DMS79 (cell line): ENCODE measurements around the gene SLCO3A1.
A peak's percentile ranks its signal among the peaks of the same experiment; 100 is the strongest.

Experiments
- DNase-seq: peaks from one replicate; lab custom pipeline; 2025; lab: John Stamatoyannopoulos, UW

SLCO3A1 gene

DNA sequence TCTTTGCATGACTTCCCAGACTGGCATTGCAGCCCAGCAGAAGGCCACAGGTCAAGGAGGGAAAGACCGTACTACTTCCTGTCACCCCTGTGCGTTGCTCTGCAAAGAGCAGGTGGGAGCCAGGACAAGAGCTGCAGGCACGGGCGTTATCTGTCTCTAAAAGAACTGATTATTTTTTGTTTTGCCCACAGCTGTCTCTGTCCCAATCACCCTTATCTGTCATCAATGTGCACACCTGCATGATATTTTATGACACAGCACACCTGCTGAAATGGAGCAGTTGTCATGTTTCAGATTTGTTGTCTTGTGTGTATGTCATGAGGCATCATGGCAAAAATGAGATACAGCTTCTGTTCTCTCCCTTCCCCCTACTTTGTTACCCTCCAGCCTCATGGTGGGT lies 58.8 kb downstream of the SLCO3A1 start:
- no peak for DNase-seq

DNA sequence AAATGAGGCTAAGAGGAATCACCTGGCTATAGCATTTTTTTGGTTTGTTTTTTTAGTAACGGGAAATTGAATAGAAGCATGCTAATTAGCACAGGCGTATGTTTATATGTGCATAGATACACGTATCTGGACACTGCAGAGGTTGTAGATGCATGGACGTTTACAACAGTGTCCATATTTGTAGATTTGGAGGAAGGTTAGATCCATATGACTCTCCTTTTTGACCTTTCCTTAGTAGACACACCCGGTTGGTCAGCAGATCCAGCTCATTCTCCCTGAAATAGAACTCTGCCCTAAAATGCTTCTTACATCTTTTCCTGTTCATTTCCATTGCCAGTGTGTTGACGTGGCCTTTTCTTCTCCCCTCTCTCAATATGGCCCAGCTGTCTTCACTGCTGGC lies 60.1 kb downstream of the SLCO3A1 start:
- DNase-seq = no peak

DNA sequence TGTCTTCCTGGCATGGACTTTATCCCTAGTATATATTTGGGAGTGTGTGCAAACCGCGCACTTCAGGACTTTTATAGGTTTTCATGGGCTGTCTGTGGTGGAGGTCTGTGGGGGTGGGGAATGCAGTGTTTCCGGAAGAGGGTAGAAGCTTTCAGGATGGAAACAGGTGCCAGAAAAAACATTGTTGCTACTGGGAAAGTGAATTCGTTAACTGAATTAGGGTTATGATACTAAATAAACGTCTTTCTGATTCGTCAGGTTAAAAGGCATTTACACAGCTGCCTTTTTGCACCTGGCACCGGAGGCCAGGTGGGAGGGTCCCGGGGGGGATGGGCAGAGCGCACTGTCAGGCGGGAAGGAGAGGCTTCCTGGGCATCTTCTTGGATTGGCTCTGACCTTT lies 62.1 kb downstream of the SLCO3A1 start:
- DNase-seq = no peak

DNA sequence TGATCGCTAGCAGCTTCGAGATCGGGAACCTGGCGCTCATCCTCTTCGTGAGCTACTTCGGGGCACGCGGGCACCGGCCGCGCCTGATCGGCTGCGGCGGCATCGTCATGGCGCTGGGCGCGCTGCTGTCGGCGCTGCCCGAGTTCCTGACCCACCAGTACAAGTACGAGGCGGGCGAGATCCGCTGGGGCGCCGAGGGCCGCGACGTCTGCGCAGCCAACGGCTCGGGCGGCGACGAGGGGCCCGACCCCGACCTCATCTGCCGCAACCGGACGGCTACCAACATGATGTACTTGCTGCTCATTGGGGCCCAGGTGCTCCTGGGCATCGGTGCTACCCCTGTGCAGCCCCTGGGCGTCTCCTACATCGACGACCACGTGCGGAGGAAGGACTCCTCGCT lies 62.5 kb downstream of the SLCO3A1 start:
- DNase-seq = no peak

DNA sequence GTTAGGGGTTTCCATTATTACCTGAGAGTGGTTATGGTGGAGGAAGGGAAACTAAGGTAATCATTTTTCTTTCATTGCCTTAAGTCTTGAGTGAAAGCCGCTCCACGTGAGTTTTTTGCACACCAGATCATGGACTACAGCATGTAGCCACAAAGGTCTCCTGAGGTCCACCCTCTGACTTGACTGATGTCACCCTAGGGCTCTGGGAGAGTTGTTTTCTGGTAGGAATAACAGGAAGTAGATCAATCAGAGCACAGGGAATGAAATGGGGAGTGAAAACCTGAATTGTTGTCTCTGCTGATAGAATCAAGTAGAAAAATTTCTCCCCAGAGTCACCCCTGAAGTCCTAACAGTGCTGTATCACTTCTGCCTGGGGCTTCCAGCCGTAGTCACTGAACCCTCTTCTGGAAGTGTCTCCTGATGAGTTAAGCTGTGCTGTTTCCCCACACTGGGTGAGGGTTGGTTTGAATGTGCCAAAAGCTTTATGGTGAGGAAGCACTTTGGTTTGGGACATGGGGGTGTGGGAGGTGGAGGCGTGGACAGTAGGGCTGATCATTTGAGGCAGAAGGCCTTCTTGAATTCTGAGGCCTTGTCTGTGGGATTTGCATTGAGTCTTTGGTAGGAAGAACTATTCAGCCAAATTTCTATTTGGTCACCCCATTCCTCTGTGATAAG lies 64.3 kb downstream of the SLCO3A1 start:
- no peak for DNase-seq

DNA sequence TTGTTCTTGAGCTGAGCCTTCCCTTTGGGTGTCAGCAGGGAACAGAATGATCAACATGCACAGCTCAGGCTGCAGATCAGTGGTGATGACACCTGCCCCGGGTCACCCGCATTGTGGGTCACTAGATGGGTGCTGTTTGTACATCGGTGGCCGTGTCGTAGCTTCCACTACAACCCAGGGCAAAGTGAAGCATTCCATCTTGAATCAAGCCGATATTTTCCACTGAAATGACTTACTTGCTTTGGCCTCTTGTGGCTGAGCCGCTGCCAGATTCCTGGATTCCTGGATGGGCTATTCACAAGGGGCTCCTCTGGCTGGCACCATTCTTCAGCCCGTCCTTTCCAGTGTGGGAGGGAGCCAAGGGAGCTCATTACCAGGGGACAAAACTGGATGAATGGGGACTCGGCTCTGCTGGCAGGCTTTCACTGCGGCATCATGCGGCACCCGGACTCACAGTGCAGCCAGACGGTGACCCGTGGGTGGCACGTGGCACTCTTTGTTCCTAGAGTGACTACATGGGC lies 65.6 kb downstream of the SLCO3A1 start:
- DNase-seq = no peak

DNA sequence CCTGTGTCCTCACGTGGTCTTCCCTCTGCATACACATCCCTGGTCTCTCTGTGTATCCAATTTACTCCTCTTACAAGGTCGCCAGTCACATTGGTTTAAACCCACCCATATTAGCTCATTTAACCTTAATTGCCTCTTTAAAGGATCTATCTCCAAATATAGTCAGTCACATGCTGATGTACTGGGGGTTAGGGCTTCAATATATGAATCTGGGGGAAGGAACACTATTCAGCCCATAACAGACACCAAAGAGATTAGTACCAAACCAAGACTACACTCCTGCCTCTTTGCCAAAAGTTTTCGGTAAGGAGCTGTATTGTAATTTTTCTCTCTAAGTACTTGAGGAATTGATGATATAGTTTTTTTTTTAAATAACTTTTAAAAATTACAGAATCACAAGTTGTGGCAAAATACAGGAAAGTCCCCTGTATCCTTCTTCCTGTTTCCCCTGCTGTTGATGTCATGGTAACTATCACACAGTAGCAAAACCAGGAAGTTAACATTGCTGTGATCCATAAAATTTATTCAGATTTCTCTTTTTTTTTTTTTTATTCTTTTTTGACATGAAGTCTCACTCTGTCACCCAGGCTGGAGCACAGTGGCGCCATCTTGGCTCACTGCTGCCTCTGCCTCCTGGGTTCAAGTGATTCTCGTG lies 67.8 kb downstream of the SLCO3A1 start:
- no peak for DNase-seq

DNA sequence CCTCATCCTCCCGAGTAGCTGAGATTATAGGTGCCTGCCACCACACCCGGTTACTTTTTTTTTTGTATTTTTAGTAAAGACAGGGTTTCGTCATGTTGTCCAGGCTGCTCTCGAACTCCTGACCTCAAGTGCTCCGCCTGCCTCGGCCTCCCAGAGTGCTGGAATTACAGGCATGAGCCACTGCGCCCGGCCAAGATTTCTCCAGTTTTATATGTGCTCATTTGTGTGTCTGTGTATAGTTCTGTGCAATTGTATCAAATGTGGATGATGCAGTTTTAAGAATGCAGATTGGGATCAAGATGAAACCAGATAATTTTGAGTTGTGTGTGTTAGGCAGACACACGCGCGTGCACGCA lies 68.3 kb downstream of the SLCO3A1 start:
- DNase-seq = no peak

DNA sequence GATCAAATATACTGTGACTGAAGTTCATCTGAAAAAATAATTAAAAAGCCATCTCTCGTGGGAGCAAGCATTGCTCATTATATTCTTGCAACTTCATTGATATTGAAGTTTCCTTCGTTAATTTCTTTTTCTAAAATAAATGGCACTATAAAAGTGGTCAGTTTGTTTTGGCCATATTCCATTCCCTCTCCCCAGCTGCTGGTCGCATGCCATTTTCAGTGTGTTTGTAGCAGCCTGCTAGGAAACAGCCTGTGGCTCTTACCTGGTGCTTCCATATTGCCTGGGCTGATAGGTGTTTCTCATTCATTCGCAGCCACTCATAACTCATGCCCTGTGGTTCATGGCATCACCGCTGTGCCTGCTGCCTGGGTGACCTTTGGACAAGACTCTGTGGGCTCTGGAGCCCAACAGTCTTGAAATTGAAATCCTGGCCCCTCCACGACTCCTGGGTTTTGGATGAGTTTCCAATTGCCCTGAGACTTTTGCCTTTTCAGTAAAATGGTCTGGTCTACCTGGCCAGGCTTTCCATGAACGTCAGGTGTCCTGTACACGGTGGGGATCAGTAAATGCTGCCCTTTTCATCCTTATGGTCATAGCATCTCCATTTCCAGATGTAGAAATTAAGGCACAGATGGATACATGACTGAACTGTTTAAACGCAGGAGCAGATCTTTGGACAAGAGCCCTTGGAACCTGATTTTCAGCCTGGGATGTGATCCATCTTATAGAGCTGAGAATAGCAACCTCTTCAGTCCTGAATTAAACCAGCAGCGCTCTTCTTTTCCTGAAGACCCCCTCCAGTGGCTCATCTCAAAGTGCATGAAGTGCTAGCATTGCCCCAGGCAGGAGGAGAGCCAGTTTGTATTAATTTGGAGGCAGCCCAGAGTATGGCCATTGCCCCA lies 69.4 kb downstream of the SLCO3A1 start:
- peak; percentile 16 for DNase-seq

DNA sequence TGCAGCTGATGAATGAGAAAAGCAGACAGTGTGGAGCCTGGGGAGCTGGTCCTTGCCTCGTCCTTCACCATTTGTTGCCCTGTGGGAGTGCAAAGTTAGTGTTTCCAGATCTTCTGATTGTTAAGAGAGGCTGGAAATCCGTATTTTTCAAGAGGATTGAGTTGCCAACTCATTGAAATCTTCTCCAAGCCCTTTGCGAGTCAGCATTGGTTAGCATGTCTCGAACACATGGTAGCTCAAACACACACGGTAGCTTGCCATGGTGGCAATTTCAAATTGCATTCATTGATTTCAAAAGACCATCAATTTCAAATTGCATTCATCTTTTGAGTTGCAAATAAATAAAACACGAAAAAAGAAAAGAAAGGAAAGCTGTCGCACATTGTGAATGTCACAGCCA lies 70.7 kb downstream of the SLCO3A1 start:
- no peak for DNase-seq

DNA sequence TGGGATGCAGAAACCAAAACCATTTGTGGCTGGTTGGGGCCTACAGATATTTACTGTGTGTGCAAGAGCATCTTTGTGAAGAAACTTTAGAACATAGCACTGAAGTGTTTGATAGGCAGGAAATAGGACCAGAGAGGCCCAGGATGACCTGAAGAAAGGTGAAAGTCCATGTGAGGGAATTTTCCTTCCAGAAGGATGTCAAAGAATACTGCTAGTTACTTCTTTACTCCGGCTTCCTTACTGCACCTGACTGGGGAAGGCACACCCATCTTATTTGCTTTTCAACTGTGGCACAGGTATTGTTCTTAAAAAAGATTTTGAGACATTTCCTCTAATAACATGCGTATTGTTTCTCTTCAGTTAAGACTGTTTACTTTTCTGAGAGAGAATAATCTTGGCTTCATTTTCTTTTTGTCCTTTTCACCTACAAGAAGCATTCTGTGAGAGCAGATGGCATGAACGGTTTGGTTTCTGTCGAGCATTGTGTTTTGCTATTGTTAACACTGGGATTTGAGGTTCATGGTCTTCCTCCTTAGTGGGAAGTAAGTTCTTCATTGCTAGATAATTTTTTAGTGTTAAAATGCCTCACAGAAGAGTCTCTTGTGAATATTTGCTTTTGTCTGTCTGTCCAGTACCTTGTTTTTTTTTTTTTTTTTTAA lies 71.5 kb downstream of the SLCO3A1 start:
- no peak for DNase-seq

DNA sequence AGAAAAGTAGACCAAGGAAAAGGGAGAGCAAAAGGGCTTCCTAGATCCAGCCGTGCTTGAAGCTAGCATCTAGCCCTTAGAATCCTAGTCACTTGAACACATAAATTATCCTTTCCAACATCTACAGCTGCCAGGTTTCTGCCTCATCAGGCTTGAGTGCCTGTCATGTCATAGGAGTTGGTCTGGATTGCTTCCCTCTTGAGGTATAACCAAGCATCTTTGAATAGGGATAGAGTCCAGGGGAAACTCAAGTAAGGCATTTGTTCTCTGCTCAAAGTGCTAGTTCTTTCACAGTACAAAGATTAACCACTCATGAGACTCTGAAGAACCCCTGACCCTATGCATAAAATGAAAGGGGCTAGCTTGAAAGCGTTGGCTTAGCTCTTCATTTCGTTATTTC lies 72.3 kb downstream of the SLCO3A1 start:
- peak; percentile 56 for DNase-seq

DNA sequence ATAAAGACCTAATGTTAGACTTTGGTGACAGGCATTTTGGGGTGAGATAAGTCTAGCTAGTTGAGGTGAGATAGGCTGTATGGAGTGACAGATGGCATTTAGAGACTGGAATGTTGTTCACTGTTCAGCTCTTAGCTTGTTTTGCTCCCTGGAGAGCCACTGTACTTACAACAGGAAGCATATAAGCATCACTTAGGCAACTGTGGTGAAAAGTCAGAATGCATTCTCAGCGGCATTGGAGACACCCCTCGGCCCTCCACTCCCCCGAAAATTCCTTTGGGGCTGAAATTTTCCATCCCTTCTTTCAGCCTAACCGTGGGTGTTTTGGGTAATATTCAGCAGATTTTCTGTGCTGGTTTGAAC lies 73.4 kb downstream of the SLCO3A1 start:
- DNase-seq = no peak

DNA sequence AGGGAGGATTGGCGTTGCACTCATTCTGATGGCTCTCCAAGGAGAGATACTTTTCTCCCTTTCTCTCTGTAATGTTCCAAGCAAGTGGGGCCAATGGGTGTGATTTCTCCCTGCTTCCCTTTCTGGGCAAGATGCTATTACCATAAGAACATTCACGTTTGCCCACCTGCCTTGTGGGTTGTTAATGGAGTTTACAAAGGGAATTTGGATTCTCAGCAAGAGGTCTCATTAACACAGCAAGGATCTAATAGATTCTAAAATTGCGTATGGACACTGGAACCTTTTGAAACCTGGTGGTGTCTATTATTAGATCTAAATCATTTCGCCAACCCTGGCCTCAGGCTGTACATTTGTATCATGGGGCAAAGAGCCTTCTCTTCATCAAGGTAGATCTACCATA lies 74.1 kb downstream of the SLCO3A1 start:
- no peak for DNase-seq

DNA sequence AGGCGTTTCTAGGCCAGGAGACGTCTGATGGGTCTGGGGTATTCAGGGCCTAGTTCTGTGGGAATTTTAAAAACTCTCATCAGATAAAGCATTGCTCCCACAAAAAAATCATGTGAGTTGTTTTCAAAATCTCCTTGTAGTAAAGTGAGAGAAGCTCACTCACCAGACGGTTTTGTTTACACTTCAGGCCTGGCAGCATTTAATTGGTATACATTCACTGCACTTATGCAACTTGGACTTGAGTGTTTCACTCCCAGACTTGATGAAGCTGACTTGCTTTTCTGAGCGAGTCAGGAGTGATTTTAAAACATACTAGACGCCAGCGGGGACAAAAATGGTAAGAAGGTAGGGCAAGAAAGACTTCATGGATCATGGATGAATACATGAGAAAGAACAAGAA lies 75.2 kb downstream of the SLCO3A1 start:
- no peak for DNase-seq

DNA sequence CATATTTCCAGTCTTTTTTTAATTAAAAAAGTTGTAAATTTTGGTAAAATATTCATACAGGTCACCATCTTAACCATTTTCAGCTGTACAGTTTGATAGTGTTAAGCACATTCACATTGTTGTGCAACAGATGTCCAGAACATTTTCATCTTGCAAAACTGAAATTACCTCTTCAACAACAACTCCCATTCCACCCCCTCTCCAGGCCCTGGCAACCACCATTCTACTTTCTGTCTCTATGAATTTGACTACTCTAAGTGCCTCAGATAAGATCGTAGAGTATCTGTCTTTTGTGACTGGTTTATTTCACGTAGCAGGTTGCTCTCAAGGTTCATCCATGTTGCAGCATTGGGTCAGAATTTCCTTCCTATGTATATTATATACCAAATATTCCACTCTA lies 76.0 kb downstream of the SLCO3A1 start:
- no peak for DNase-seq

DNA sequence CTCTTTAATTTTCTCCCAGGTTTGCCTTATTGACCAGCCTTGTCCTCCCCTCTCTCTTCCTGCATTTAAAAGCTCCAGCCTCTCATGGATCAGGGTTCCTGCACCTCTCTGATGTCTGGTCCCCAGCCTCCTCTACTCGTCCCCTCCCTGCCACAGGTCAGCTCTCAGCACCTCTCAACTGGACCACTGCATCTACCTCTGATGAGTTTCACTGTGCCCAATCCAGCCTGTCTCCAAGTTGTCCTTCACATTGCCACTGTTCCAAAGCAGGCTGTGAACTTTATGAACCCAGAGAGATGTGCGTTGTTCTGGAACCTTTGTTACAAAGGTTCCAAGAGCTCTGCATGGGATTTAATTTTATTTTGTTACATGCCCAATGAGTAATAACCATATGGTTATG lies 76.6 kb downstream of the SLCO3A1 start:
- DNase-seq = no peak

DNA sequence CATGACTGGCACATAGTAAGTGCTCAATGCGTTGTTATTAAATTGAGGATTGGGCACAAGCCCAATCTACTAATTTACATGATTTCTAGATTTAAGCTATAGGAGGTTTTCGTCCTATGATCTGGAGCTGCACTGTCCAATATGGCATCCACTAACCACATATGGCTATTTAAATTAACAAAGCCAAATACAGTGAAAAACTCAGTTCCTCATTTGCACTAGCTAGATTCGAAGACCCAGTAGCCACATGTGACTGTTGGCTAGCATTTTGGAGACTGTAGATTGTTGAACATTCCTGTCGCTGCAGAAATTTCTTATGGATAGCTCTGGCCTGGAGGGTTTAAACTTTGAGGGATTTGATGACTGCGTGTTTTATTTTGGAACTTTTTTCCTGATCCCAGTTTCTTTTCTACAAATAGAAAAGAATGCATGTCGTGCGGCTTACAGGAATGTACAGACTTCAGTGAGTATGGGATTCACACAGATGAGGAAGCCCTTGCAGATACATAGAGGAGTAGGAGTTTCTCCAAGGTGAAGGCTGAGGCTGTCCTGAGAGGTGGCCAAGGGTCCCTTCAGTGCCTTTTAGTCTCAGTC lies 82.8 kb downstream of the SLCO3A1 start:
- no peak for DNase-seq

DNA sequence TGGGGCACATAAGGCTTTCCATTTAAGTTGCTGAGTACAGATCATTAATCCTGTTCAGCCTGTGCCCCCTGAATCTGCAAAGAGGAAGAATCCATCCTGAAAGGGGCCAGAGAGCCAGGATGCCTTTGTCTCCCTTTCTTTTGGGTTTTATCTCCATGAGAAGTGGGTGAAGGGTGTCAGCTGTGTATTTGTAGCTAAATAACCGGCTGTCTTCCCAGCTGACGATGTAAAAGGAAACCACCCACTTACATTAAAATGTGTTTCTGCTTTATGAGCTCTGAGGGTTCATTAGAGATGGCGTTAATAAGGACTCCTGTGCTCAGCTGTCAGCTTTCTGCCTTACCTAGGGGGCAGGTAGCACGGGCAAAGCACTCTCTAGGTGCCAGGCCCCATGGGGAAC lies 83.4 kb downstream of the SLCO3A1 start:
- peak; percentile 30 for DNase-seq

DNA sequence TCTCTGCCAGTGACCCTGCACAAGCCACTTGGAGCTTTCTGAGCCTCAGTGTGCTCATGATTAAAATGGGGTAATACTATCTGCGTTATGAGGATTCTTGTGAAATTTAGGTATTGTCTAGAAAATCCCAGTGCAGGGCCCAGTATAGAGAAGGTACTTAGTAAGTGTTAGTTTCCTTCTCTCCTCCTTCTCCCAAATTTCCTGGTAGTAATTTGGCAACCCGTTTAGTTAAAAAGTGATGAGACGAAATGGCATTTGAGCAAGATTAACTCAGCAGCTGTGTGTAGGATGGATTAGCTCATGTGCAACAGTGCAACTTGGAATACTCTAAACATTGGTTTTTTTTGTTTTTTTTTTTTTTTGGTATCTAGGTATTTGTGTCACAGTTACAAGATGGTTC lies 84.6 kb downstream of the SLCO3A1 start:
- DNase-seq = no peak

DNA sequence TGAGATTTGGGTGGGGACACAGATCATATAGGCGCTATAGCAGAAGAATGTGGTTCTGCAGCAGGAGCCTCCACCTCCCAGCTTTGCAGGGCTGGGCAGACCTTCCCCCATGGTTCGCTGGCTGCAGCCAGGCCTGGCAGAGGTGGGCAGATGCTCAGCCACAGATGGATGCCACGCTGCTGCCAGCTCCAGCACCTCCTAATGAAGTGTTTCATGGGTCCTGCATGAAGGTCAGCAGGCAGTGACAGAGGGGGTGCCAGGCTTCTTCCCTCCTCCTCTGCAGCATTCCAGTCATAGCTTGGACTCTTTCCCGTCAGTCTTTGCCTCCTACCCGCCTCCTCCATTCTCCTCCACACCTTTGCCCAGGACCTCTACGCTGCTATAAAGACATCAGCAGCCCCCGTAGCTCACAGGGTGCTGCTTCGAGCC lies 85.9 kb downstream of the SLCO3A1 start:
- DNase-seq = no peak
